NCI-H2227 treated with DMSO at 0.1 percent for 48 hours (cell line): ENCODE data around the gene LAMA2.
"Not testable (repeated sequence)": the region's sequence is repeated elsewhere in the genome, so short reads cannot be mapped to it uniquely, and the experiment has no call there.

ENCODE experiments used
- DNase-seq: peaks from one replicate; lab custom pipeline; 2025; lab: John Stamatoyannopoulos, UW

LAMA2 gene

DNA sequence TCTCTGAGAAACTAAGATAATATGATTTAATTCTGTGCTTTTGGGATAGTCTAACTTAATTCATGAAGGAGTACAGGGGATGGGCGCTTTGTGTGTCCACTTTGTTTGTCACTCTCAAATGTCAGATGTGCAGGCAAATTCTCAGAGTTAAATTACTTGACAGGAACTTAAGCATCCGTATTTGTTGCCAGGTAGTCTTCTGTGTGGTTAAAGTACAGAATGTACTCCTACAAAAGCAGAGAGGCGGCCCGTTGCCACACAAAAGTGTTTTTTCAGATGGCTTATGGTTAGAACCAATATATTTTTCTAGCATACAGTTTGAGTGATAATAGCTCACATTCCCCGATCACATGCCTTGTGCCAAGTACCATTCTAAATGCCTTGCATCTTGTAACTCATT is 234.4 kb downstream of the LAMA2 start:
- DNase-seq, result no peak

- no peak for DNase-seq
Observed at GRCh38 chr6:129120856-129121638, 238.1 kb downstream of the LAMA2 start.

DNA sequence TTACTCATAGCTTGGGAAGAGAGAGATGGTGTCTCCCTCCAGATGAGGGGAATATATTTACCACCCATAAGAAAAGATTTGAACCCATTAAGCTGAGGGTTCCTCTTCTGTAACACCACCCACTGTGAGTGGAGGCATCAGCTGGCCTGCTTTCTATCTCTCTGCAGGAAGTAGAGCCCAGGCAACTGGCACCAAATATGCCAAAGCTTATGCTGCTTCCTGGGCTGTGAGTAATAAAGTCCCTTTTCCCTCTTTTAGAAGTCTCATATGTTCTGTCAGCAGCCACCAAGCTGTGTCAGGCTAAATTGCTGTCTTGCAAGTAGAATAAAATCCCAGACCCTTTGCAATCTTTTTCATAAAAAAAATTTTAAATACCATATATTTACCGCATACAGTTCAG is 241.4 kb downstream of the LAMA2 start:
- no peak for DNase-seq

- DNase-seq, result no peak
Observed at GRCh38 chr6:129130106-129130505, 247.2 kb downstream of the LAMA2 start.

- no peak for DNase-seq
Observed at GRCh38 chr6:129130959-129131681, 248.2 kb downstream of the LAMA2 start.

DNA sequence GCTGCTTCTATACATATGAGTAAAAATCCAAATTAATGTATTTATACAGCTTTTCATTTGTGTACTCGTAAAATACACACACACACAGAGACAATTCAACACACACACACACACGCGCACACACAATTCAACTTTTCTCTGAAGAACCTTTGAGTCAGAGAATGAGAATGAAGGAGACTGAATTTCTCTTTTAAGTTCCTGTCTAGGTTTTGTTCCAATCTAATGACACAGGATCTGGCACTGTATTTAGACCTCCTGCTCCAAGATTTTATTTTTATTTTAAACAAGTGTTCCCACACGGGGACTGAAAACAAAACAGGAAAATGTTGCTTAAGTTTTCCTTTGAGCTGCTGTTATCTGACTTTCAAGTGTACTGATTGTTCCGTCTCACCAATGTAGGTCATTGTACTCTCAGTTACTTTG is 250.8 kb downstream of the LAMA2 start:
- no peak for DNase-seq

- DNase-seq, result no peak
Observed at GRCh38 chr6:129134535-129134934, 251.6 kb downstream of the LAMA2 start.

DNA sequence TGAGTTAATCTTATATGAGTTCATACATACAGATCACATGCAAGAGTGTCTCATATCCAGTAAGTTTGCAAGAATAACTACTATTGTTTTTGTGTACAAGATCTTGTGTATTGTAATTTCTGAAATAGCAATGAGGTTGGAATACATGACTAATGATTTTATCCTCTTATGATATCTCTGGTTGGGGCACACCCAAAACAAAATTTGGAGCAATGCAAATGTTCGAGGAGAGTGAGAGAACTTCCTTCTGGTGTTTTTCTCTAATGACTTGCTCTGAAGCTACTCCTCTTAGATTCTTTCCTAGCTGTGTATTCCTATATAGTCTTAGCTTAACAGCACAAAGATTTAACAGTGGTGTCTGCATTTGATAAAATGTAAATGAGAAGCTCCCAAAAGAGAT is 252.5 kb downstream of the LAMA2 start:
- no peak for DNase-seq

GRCh38 chr6:129136751-129137150 is 253.8 kb downstream of the LAMA2 start:
- no peak for DNase-seq

DNA sequence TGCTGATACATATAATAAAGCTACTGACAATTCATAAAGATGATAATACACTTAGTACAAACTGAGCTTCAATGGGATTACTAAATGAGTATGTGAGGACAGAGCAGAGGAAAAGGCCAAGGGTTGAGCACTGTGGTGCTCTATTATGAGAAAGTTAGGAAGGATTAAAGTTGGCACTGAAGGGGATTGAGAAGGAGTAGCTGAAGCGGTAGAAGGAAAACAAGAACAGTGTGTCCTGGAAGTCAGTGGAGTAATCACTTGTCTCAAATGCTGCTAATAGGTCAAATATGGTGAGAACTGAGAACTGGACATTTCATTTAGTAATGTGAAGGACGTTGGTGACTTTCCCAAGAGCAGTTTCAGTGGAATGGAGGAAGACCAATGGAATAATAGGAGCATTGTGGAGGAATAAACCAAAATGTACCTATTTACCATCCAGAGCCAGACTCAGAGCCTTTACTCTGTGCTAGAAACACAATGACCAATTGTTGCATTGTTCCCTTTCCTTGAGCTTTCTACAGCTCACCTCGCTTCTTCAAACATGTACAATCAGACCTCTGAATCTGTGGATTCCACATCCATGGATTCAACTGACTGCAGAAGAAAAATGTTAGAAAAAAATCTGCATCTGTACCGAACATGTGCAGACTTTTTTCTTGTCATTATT is 255.9 kb downstream of the LAMA2 start:
- DNase-seq, result no peak

DNA sequence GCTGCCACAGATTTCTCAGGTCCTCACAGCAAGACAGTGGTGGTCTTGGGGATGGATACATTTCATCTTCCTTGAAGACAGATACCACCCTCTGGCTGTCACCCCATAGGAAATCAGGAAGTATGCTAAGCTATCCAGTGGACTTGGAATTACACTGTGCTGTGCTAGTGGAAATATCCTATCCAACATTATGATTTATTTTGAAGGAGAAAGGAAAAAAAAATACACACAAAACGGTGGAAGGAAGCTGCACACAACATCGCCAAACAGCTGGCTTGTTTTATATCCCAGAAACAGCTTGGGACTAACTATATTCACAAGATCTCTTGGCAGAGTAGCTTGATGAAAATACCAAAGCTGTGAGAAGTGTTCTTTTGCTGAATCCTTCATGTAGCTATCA is 257.6 kb downstream of the LAMA2 start:
- DNase-seq, result no peak

GRCh38 chr6:129141499-129141898 is 258.6 kb downstream of the LAMA2 start:
- no peak for DNase-seq

DNA sequence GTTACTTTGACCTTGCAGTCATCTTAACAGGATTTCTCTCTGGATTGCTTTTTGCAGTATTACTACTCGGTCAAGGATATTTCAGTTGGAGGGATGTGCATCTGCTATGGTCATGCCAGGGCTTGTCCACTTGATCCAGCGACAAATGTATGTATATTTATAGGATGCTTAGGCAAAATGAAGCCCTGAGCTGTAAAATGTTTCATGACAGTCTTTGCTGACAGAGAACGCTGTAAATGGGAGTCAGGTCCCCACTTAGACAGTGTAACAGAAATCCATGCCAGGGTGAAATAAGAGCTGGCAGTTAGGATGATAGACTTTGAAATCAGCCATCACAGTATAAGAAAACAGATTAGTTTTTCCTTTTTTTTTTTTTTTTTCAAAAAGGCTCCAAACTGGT is 264.0 kb downstream of the LAMA2 start:
- DNase-seq, result no peak

- DNase-seq, result no peak
Observed at GRCh38 chr6:129150507-129150906, 267.6 kb downstream of the LAMA2 start.

DNA sequence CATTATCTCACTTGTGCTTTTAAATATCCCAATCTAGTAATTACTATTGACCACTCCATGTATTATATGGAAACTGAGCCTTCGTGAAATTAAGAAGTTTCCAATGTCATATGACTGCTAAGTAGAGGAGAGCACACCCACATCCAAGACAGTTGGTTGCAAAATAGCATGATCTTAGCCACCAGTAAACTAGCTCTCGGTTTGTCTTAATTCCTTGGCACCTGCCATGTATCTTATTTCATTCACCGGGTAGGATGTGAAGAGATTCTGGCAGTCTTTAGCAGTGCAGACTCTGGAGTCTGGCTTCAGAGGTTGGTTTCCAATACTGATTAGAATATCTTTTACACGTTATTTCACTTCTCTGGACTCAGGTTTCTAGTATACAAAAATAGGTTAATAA is 270.3 kb downstream of the LAMA2 start:
- no peak for DNase-seq

GRCh38 chr6:129159242-129159641 is 276.3 kb downstream of the LAMA2 start:
- not testable (repeated sequence) for DNase-seq

GRCh38 chr6:129162605-129163004 is 279.7 kb downstream of the LAMA2 start:
- DNase-seq, result no peak

DNA sequence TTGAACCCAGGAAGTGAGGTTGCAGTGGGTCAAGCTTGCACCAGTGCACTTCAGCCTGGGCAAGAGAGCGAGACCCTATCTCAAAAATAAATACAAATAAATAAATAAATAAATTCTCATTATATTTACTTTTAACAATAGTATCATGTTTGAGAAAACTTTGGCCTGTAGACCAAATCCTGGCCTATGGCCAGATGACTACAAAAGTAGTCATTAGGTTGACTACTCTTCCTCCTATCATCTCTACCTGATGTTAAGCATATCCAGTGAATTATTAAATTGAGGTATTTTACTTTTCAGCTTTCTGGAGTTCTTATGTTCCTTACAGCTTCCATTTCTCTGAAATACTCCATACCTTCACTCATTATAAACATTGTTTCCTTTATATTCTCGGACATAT is 280.6 kb downstream of the LAMA2 start:
- no peak for DNase-seq

- no peak for DNase-seq
Observed at GRCh38 chr6:129164032-129164431, 281.1 kb downstream of the LAMA2 start.

DNA sequence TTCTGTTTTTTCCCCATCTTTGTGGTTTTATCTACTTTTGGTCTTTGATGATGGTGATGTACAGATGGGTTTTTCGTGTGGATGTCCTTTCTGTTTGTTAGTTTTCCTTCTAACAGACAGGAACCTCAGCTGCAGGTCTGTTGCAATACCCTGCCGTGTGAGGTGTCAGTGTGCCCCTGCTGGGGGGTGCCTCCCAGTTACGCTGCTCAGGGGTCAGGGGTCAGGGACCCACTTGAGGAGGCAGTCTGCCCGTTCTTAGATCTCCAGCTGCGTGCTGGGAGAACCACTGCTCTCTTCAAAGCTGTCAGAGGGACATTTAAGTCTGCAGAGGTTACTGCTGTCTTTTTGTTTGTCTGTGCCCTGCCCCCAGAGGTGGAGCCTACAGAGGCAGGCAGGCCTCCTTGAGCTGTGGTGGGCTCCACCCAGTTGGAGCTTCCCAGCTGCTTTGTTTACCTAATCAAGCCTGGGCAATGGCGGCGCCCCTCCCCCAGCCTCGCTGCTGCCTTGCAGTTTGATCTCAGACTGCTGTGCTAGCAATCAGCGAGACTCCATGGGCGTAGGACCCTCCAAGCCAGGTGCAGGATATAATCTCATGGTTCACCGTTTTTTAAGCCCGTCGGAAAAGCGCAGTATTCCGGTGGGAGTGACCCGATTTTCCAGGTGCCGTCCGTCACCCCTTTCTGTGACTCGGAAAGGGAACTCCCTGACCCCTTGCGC is 289.5 kb downstream of the LAMA2 start:
- DNase-seq, result not testable (repeated sequence)

DNA sequence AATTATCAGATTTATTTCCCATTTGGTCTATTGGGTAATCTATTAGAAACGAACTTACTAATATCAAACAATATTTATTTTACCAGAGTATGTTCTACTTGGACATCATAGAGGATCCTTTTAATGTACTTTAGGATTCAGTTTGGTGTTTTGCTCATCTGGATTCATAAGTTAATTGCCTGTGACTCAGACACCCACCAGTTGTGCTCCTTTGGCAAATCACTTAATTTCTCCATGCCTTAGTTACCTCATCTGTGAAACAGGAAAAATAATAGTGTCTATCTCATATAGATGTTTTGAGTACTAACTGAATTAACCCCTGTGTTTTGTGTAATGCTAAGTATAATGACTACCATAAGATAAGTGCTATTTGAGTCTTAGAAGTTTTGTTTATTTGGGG is 292.1 kb downstream of the LAMA2 start:
- DNase-seq, result no peak

GRCh38 chr6:129177801-129178200 is 294.9 kb downstream of the LAMA2 start:
- DNase-seq, result no peak
